ENCODE measurements around the gene PRDX5.

PRDX5 gene

DNA sequence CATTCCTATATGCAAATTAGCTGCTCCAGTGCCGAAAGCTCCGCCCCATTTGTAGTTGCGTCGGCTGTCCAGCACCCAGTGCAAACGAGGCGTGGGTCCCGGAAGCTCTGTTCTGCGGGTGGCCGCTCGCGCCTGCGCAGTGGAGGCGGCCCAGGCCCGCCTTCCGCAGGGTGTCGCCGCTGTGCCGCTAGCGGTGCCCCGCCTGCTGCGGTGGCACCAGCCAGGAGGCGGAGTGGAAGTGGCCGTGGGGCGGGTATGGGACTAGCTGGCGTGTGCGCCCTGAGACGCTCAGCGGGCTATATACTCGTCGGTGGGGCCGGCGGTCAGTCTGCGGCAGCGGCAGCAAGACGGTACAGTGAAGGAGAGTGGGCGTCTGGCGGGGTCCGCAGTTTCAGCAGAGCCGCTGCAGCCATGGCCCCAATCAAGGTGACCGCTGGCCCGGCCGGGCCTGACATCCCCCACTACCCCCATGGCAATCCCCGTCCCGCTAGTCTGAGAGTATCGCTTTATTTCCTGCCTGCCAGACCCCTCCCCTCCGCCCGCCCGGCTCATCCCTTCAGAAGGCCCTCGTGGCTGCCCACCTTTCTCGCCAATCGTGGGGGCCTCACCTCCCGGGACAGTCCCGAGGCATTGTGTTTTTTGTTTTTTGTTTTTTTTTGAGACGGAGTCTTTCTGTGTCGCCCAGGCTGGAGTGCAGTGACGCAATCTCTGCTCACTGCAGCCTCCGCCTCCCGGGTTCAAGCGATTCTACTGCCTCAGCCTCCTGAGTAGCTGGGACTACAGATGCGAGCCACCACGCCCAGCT lies at the start of gene PRDX5:
Gene PRDX5 (plus strand): TSS at position 161 of the 805 bp plus-strand sequence. CDS start 95 bp downstream, at position 256.
- H3K4me3 ChIP-seq, result peak within 1 kb of the TSS; percentile 51 to 87 (median 68)

DNA sequence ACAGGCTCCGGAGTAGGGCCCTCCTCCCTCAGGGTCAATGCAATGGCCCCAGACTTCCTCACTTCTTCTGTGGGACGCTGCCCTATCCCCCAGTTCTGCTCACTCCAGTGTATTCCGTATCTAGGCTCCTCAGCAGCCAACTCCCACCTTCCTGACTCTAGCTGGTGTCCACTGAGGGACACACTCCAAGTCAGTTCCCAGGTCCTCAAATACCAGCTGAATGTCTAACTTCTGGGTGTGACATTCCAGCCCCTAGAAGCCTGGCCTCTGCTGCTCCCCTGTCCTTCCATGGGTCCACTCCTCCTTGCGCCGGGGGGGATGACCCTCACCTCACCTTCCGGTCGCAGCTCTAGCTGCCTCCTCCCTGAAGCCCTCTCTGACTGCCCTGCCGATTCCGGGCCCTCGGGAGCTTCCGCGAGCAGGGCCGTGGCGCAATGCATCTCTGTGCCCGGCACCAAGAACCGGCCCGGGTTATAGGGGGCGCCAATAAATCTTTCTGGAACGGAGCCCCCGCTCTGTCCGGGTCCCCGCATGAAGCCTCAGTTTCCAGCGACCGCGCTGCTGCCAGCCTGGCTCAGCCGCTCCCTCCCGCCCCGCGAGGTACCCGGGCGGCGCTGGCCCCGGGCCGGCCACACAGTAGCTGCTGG lies 48.9 kb upstream of the PRDX5 start:
- Histone ChIP-seq H3K27ac (peak overlapping the region; percentile 74 to 100 (median 96)), H3K4me3 (peak overlapping the region; percentile 53 to 78 (median 71))

More for the DNA sequence above, at the start of gene PRDX5:
- H3K27ac ChIP-seq, result peak within 1 kb of the TSS; percentile 81 to 98 (median 92)

DNA sequence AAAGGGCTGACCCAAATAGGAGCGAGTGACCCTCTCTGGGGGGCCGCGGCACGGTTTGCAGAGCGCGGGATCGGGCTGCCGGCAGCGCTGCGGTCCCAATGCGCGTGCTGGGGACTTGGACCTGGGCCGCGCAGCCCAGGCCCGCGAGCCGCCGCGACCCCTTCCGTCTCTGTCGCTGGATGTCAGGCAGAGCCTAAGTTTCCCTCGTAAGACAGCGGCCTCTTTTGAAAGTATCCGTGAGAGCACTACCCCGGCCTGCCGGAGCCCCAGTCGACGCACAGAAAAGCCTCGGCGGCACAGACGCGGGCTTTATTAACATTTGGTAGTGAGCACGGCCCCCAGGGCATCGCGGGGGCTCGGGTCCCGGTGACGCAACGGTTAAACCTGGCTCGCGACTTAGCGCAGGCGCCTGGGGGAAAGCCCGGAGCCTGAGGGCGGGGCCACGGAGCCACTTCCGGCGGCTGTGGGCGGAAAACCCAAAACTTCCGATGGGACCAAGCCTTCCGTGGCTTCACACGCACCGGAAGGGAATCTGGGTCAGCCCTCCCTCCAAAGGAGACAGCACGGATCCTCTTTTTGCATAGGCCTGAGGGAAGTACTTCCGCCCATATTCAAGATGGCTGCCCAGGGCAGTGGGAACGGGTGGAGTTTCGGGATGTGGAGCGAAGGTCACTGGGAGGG lies 48.2 kb upstream of the PRDX5 start:
- peak overlapping the region; percentile 53 to 78 (median 71) for H3K4me3 ChIP-seq

DNA sequence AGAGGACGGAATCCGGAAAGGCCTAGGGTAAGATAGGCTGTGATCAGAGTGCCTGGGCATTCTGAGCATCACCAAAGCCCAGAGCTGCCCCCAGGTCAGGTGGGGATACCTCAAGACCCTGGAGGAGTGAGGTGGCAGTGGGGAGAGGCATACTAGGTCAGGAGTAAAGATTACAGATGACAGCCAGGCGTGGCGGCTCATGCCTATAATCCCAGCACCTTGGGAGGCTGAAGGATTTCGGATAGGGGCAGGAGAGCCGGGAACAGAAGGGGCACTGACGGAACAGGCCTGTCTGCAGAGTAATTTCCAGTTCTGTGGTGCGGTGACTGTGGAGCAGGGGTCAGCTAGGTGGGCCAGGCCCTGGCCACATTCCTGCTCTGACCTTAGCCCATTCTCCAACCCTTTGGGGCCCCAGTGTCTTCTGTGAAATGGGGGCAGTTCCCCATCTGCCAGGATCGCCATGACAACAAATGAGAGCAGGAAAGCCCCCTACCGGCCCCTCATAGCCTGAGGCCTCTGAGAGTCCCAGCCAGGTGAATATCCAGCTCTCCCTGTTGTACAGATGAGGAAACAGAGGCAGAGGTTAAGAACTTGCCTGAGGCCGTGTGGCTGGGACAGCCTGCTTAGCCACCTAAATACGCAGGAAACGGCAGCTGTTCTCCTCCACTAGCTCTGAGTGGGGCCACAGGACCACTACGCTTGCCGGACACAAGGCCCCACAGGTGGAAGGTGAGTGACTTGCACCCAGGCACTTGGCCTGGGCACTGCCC lies 42.7 kb upstream of the PRDX5 start:
- Histone ChIP-seq H3K4me3 (no peak overlapping the region), H3K27ac (peak overlapping the region in 3 of 21 experiments; percentile 14 to 33 (median 18))

More for the DNA sequence above, 48.2 kb upstream of the PRDX5 start:
- peak overlapping the region; percentile 74 to 100 (median 96) for H3K27ac ChIP-seq

DNA sequence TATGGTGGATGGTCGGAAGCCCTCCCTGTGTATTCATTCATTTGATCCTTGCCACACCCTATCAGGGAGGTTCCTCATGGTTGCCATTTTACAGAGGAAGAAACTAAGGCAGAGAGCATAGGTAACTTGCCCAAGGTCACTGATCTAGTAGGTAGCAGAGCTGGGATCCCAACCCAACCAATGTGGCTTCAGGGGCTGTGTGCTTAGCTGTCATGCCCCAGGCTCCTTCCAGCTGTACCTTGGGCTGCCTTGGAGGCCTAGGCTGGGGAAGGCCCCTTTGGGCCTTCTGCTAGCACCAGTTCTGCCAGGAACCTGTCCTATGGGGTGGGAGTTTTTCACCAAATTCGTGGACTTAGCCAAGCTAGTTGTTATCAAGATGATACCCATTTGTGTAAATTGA lies 42.1 kb upstream of the PRDX5 start:
- H3K4me3 ChIP-seq, result no peak overlapping the region
- H3K27ac ChIP-seq, result peak overlapping the region in 3 of 21 experiments; percentile 1 to 26 (median 14)

DNA sequence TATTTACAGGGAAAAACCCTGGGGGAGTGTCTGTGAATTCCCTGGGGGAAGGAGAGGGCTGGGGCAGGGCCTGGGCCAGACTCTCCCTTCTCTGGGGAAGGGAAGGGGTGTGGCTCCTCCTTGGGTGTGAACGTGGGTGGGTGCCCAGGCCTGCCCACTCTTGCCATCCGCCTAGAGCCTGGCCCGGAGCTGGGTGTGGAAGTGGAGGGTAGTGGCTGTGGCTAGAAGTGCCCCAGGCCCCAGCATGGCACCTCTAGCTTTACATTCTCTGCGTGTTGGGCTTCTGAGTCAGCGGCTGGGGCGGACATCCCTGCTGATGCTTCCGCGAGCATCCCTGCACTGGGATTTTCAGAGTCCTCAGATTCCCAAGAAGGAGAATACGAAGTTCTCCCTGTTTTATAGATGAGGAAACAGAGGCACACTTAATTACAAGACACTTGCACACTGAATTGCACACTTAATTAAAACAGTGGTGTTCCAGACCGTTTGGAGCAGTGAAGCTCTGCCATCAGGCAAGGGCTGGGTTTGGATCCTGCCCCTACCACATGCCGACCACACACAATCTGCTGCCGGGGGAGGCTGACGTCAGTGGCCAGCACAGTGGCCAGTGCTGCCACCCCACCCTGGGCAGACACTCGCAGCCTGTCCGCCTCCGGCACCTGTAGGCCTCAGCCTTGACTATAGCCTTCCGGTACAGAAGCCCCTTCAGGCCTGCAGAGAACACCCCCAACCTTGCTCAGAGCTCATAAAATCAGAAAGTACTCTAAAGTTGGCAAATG lies 41.1 kb upstream of the PRDX5 start:
- H3K4me3 ChIP-seq, result no peak overlapping the region
- H3K27ac ChIP-seq, result peak overlapping the region in 13 of 21 experiments; percentile 6 to 65 (median 39)

DNA sequence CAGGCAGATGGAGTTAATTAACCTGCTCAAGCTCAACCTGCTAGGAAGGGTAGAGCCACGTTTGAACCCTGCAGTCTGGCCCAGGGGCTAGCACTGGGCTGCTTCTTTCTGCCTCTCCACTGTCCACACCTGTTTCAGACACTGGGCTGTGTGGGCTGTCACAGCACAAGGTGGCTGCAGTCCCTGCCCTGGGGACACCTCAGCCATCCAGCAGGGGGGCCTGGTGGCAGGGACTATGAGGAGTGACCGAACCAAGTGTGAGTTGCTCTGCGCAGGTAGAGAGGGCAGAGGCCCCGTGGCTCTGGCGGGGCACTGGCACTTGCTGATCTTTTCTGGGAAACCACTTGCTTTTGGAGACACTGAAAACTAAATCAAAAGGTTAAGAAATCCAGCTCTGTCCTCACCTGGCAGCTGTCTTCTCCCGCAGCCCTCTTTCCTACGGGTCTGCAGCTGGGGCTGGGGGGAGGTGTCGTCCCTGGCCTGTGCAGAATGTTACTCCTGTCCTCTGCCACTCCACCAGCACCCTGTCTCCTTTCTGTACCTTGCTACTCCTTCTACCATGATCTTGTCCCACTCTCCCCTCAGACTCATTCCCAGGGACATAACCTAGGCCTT lies 39.2 kb upstream of the PRDX5 start:
- H3K4me3 ChIP-seq, result no peak overlapping the region
- H3K27ac ChIP-seq, result no peak overlapping the region

DNA sequence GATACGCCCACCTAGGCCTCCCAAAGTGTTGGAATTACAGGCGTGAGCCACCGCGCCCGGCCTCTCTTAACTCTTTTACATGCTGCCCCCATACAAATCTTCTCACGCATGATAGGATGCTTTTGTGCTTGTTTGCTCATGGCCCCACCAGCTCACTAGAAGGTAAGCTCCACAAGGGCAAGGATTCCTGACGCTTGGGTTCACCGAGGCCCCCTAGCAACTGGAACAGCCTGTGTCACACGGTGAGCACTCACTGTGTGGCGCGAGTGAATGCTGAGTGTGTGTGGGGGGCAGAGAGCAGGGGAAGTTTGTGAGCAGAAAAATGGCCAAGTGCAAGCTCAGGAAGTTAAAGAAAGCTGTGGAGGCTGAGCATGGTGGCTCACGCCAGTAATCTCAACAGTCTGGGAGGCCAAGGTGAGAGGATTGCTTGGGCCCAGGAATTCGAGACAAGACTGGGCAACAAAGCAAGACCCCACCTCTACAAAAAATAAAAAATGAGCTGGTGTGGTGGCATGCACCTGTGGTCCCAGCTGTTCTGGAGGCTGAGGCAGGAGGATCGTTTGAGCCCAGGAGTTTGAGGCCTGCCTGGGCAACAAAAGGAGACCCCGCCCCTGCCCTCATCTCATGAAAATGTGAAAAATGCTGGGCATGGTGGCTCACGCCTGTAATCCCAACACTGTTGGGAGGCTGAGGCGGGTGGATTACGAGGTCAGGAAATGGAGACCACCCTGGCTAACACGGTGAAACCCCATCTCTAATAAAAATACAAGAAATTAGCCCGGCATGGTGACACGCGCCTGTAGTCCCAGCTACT lies 35.8 kb upstream of the PRDX5 start:
- Histone ChIP-seq H3K27ac (peak overlapping the region in 1 of 21 experiments; percentile 8), H3K4me3 (no peak overlapping the region)

DNA sequence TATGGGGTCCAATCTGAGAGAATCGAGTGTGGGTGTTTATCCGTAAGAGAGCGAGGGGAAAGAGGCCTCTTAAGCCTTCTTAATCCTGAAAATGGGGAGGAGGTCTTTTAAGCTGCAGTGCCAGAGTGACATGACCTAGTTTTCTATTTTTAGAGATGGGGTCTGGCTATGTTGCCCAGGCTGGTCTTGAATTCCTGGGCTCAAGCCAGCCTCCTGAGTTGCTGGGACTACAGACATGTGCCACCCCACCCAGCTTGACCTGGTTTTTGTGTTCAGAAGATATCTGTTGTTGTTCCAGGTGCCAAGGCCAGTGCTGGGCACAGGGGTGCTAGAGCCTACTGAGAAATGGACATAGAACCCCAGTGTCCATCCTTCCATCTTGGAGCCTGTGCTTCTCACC lies 34.8 kb upstream of the PRDX5 start:
- no peak overlapping the region for H3K4me3 ChIP-seq
- peak overlapping the region in 8 of 21 experiments; percentile 16 to 97 (median 60) for H3K27ac ChIP-seq

DNA sequence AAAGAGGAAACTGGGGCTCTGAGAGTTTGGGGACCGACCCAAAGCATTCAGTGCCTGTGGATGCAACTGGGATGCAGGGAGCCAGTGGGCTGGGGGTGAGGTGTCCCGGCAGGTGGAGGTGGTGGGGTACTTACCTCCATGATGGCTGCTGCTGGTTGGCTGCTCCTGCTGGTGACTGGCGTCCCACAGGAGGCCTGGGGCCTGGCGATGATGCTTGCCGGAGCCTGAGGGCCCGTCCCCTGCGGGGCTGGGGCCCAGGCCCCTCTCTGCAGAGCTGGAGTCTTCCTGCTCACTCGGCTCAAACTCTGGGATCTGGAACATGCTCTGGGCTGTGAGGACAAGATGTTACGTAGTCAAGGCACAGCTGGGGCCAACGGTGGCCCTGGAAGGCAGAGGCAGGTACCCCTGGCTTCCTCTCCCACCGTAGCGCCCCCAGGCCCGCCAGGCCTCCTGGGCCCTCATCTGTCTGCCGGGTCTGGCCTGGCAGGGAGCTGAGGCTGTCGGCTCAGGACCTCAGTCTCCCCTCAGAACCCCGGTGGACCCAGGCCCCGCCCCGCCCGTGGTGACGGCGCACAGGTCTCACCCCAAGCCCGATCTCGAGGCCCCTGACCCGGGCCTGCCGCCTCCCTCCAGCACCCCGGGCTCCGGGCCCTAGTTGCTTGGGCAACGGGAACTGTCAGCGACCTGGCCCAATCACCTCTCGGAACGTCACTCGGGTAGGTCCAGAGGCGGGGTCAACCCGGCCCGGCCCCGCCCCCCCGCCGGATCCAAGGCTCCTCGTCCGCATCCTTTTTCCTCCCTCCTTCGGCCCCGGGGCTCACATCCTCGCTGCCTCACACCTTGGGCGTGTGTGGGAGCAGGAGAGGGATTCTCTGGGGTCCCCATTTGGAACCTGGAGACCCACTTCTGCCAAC lies 33.6 kb upstream of the PRDX5 start, which contains the start of gene BAD:
Gene BAD (minus strand): TSS at position 618 of the 914 bp plus-strand sequence. CDS start 297 bp downstream, at position 321.
- H3K4me3 ChIP-seq, result peak within 1 kb of the TSS; percentile 55 to 93 (median 66)
- H3K27ac ChIP-seq, result peak within 1 kb of the TSS; percentile 62 to 97 (median 96)

DNA sequence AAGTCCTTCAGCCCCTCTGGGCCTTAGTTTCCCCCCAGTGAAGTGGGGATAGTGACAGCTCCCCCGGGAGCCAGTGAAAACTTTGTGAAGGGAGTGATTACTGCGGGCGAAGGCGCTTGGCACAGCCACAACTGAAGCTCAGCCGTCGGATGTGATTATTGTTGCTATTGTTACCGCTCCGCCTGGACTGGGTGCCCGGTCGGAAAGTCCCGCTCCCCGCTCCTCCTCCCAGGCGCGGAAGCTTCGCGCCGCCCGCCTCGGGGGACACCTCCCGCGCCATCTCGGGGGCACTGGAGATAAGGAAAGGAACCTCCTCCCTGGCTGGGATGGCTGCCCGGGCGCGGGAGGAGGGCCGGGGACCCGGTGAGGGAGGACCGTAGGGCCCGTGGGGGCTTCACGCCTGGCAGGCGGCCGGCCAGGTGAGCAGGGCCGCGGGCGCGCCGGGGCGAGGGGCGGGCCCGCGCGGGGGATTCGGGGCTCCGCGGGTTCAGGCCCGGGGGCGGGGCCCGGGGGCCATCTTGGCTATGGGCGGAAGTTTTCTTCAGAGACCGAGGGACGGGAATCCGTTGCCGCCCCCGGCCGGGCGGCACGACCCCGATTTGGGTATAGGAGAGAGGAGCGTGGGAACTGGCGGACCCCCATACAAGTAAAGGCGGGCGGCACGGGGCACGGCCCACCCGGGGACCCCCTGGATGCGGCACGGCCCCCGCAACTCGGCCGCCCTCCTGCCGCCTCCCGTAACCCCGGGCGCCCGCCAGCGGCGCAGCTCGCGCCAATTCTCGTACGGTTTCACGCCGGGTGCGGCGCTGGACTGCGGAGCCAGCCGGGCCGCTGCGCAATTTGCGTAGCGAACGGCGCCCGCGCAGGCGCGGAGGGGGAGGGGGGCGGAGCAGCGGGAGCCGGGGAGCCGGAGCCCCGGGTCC lies 32.7 kb upstream of the PRDX5 start, which contains the start of gene GPR137:
Gene GPR137 (plus strand): TSS at position 887 of the 923 bp plus-strand sequence. CDS start 677 bp downstream, outside the sequence.
- H3K4me3 ChIP-seq, result peak within 1 kb of the TSS; percentile 55 to 93 (median 66)
- H3K27ac ChIP-seq, result peak within 1 kb of the TSS; percentile 43 to 97 (median 96)

DNA sequence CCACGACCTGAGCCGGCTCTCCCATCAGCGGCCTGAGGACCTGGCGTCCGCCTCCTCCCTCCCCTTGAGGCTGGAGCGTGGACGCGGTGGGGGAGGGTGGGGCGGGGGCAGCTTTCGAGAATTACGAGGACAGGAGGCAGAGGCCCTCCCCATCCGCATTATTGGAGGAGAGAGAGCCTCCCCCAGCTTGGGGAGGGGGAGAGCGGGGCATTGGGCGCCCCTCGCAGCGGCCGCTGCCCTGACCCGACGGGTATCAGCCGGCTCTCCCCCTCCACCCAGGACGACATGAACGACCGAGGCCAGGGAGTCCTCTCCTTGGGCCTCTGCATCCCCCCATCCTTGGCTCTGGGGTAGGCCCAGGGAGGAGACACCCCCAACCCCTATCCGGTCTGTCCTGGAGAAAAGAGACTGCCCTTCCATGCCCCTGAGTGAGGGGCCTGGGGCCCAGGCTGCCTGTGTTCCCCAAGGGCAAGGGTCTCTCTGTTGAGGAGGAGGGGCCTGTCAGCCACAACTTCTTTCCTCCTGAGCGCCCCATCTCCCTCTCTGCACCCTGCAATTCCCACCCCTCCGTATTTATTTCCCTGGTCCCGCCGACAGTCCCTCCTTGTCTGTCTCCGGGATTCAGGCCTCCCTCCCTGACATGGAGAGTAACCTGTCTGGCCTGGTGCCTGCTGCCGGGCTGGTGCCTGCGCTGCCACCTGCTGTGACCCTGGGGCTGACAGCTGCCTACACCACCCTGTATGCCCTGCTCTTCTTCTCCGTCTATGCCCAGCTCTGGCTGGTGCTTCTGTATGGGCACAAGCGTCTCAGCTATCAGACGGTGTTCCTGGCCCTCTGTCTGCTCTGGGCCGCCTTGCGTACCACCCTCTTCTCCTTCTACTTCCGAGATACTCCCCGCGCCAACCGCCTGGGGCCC lies 31.8 kb upstream of the PRDX5 start:
- Histone ChIP-seq H3K4me3 (peak overlapping the region; percentile 55 to 93 (median 66)), H3K27ac (peak overlapping the region; percentile 15 to 97 (median 96))

DNA sequence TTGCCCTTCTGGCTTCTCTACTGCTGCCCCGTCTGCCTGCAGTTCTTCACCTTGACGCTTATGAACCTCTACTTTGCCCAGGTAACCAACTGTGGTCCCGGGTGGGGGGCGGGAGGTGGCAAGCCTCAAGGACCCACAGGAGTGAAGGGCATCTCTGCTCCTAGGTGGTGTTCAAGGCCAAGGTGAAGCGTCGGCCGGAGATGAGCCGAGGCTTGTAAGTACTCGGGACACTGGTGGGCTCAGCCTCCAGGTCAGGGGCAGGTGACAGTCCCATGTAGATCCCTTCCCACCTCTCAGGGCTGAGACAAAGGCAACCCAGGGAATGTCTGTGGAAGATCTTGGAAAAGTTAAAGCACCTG lies 31.1 kb upstream of the PRDX5 start:
- peak overlapping the region in 1 of 7 experiments; percentile 93 for H3K4me3 ChIP-seq
- H3K27ac ChIP-seq, result peak overlapping the region in 2 of 21 experiments; percentile 96 to 97
